ENCODE measurements around the gene GTF3C4. TPM values are rescaled to one million over a fixed set of nuclear protein-coding genes. Genes with fewer than 3 reads are reported as not detected.
"Not testable (repeated sequence)": the region's sequence is repeated elsewhere in the genome, so short reads cannot be mapped to it uniquely, and the experiment has no call there.

The GTF3C4 gene
- polyA plus RNA-seq, 1 donor = 14.3 TPM

- no peak for DNase-seq
Observed at GRCh38 chr9:132708239-132708638, 38.0 kb downstream of the GTF3C4 start.

GRCh38 chr9:132708769-132709430, 38.6 kb downstream of the GTF3C4 start:
- no peak for DNase-seq

- no peak for DNase-seq
Observed at GRCh38 chr9:132710333-132710732, 40.1 kb downstream of the GTF3C4 start.

GRCh38 chr9:132711152-132711551, 40.9 kb downstream of the GTF3C4 start:
- not testable (repeated sequence) for DNase-seq

- no peak for DNase-seq
Observed at GRCh38 chr9:132711846-132712245, 41.6 kb downstream of the GTF3C4 start.

GRCh38 chr9:132712753-132713152, 42.5 kb downstream of the GTF3C4 start:
- no peak for DNase-seq

GRCh38 chr9:132716007-132716406, 45.7 kb downstream of the GTF3C4 start:
- no peak for DNase-seq

GRCh38 chr9:132717326-132717945, 47.2 kb downstream of the GTF3C4 start:
- DNase-seq = no peak

- not testable (repeated sequence) for DNase-seq
Observed at GRCh38 chr9:132718381-132718928, 48.2 kb downstream of the GTF3C4 start.

GRCh38 chr9:132721661-132722060, 51.4 kb downstream of the GTF3C4 start:
- no peak for DNase-seq

- DNase-seq = no peak
Observed at GRCh38 chr9:132722564-132723065, 52.4 kb downstream of the GTF3C4 start.

GRCh38 chr9:132723809-132724208, 53.5 kb downstream of the GTF3C4 start:
- DNase-seq = no peak

- no peak for DNase-seq
Observed at GRCh38 chr9:132725306-132725705, 55.0 kb downstream of the GTF3C4 start.

- no peak for DNase-seq
Observed at GRCh38 chr9:132726576-132727130, 56.4 kb downstream of the GTF3C4 start.

- DNase-seq = no peak
Observed at GRCh38 chr9:132728071-132728470, 57.8 kb downstream of the GTF3C4 start.

- DNase-seq = no peak
Observed at GRCh38 chr9:132728497-132728896, 58.2 kb downstream of the GTF3C4 start.

GRCh38 chr9:132729235-132729890, 59.1 kb downstream of the GTF3C4 start:
- no peak for DNase-seq

GRCh38 chr9:132730054-132731033, 60.1 kb downstream of the GTF3C4 start:
- DNase-seq = no peak

GRCh38 chr9:132731230-132731629, 61.0 kb downstream of the GTF3C4 start:
- DNase-seq = no peak

GRCh38 chr9:132732326-132733259, 62.3 kb downstream of the GTF3C4 start:
- DNase-seq = no peak

All from hindlimb muscle (tissue), 1 donor.